GM18907 (cell line): Measurements from ENCODE around the gene GAL3ST2.
"Not testable (repeated sequence)": the region's sequence is repeated elsewhere in the genome, so short reads cannot be mapped to it uniquely, and the experiment has no call there.

Experiments
- ATAC-seq: cut with Tn5 transposase; IDR thresholded peaks from one replicate; pipeline ENCODE4 v1.9.1; 2021; ENCODE audit warnings: mild to moderate bottlenecking, moderate library complexity; ENCODE audit not compliant: unreplicated experiment

Gene GAL3ST2

GRCh38 chr2:241806217-241806616 lies 29.6 kb downstream of the GAL3ST2 start:
- not testable (repeated sequence) for ATAC-seq

- no peak for ATAC-seq
Observed at GRCh38 chr2:241808051-241808720, 31.6 kb downstream of the GAL3ST2 start.

- no peak for ATAC-seq
Observed at GRCh38 chr2:241808721-241809382, 32.2 kb downstream of the GAL3ST2 start, which contains the start of gene NEU4. Gene NEU4 (plus strand): TSS chr2:241809193. CDS start chr2:241814485, 5,292 bp downstream.

DNA sequence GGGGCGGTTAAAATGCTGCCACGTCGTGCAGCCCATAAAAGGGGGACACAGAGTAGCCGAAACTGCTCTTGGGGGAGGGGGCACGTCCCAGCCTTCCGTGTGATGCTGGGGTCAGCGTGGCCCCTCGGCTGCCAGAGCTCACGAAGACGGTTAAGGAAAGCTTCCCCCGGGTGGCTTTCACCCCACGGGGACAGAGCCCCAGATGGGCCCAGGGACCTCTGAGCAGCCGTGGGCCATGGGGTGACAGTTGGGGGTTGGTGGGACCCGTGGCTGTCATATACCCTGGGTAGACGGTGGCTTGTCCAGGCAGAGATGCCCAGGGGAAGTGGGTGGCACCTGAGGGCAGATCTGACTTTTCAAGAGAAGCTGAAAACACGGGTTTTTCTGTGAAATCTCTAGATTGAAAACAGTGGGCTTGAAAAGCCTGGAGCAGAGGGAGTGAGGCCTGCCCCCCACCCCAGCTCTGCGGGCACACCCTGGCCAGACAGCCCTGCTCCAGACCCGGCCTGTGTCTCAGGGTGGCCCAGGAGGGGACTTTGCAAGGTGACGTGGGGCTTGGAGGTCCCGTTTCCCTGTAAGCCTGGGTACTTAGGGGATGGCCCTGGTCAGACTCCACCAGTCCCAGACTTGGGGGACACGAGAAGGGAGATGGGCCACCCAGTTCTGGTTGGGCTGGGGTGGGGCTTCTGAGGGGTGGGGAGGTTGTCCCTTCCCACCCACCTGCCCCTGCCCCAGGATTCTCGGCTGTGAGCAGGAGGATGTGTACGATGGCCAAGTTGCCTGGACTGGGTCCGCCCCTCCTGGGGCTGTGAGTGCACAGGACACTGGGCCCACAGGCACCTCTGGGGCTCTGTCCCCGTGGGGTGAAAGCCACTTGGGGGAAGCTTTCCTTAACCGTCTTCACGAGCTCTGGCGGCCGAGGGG lies 33.0 kb downstream of the GAL3ST2 start:
- no peak for ATAC-seq

DNA sequence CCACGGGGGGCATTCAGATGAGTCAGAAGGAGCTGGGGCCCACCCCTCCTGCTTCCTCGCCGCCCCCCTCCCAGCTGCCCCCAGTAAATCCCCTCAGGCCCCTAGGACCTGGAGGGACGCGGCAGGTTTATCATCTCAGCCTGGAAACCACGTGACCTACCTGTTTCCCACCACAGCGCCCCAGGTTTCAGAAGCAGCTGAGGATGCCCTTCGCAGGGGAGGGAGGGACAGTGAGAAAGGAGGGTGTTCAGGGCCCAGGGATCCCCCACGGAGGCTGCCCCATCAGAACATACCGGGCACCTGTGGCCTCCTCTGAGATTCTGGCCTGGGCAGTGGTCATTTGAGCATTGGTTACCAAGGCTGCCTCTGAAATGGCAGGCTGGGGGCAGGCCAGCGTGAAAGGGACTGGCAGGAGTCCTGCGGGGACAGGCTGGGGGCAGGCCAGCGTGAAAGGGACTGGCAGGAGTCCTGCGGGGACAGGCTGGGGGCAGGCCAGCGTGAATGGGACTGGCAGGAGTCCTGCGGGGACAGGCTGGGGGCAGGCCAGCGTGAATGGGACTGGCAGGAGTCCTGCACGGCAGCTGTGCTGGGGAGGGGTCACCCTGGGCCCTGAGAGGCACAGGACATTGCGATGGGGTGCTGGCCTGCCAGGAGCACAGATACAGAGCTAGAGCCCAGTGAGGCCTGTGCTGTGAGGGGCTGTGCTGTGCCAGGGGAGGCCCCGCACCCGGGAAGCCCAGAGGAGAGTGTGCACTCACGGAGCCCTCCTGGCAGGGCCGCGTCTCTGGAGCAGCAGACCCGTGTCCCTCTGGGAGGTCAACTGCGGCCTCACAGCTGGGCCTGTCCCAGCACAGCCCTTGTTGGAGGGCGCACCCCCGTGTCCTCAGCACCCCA lies 33.9 kb downstream of the GAL3ST2 start:
- ATAC-seq: no peak

DNA sequence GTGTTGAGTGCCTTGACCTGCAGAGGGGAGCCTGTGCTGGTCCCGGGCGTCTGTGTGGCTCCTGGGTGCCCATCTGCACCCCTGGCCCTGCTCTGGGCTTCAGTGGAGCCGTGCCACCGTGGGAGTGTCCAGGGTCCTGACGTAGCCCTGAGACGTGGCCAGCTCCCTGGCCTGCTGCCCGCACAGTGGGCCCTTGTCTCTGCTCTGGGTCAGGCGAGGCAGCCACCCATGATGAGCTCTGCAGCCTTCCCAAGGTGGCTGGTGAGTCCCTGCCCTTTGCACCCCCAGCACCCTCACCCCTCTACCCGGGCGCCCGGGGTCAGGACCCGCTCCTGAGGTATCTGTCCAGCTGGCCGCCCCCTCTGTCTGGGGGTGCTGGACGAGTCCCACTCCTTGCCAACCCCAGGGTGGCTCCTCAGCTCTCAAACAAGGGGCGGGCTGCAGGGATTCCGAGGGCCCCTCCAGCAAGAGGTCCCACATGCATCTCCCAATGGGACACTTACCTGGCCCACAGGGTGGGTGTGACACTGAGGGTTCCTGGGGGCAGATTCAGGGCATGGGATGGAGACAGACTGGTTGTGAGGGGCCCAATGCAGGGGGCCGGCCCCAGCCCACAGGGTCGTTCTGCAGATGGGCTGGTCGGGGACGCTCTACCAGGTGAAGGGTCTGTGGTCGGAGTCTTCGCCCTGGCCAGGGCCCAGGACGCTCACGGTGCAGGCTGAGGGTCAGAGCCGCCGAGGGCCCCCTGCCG lies 34.8 kb downstream of the GAL3ST2 start:
- no peak for ATAC-seq

DNA sequence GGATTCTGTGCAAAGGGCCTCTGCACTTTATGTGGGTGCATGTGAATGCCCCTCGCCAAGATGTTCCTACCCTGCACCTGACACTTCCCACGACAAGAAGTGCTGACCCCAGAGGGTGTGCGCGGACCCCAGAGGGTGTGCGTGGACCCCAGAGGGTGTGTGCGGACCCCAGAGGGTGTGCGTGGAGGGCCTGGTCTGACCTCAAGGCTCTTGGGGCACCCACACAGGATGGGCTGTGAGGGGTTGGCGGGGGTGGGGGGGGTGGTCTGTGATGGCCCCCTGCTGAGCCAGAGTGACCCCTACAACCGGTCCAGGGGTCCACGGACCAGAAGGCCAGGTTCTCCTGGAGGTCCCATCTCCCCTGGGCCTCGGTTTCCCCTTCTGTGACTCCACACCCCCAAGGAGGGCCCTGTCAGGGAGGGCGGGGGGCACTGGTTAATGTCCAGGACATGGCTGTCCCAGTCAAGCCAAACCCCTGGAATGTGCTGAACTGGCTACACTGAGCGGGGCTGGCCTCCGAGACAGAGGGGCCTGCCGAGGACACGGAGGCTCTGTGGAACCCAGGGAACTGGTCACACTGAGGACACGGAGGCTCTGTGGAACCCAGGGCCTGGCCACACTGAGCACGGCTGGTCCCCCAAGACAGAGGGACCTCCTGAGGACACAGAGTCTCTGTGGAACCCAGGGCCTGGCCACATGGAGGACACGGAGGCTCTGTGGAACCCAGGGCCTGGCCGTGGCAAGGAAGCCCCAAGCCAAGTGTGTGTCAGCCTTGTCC lies 35.5 kb downstream of the GAL3ST2 start:
- no peak for ATAC-seq

- no peak for ATAC-seq
Observed at GRCh38 chr2:241812730-241813643, 36.4 kb downstream of the GAL3ST2 start.

DNA sequence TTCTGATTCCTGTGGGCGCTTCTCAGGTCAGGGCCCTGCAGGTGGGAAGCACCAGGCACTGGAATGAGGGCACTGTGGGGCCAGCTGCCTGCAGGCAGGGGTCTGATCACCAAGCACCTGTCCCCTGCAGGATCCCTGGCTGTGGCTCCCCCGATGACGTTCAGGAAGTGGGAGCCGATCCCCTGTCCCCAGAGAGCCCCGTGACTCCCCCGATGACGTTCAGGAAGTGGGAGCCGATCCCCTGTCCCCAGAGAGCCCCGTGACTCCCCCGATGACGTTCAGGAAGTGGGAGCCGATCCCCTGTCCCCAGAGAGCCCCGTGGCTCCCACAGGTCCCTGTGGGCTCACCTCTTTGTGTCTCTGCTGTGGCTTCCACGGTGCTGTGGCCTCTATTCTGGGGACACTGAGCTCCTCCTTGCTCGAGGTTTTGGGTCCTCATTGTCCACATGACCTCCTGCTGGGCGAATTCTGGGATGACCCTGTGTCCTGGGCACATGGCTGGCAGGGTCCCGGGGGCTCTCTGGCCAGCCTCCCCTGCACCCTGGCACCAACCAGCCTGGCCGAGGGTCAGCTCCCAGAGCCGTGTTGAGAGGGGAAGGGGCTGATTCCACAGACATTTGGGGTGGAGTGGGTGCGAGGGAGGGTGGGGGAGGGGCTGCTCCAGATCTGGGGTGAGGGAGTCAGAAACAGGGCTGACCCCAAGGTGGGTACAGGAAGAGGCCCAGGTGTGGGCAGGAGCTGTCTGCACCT lies 37.2 kb downstream of the GAL3ST2 start:
- no peak for ATAC-seq

GRCh38 chr2:241814393-241814642 lies 37.7 kb downstream of the GAL3ST2 start:
- no peak for ATAC-seq

DNA sequence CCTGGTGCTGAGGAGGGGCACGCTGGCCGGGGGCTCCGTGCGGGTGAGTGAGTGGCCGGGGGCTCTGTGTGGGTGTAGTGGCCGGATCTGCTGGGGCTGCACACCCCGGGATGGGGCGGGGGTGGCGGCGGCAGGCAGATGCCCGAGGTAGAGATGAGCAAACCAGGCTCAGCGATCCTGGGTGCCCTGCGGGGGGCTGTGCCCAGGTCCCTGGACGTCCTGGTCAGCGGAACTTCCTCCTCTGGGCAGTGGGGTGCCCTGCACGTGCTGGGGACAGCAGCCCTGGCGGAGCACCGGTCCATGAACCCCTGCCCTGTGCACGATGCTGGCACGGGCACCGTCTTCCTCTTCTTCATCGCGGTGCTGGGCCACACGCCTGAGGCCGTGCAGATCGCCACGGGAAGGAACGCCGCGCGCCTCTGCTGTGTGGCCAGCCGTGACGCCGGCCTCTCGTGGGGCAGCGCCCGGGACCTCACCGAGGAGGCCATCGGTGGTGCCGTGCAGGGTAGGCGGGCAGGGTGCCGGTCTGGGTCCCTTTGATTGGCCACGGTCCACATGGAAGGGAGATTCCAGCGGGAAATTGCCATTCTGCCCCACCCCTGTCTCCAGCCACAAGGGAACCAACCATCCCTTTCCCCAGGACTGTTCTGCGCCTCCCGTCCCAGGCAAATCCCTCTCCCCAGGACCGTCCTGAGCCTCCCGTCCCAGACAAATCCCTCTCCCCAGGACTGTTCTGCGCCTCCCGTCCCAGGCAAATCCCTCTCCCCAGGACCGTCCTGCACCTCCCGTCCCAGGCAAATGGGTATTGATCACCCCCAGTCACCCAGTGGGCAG lies 38.2 kb downstream of the GAL3ST2 start:
- no peak for ATAC-seq

DNA sequence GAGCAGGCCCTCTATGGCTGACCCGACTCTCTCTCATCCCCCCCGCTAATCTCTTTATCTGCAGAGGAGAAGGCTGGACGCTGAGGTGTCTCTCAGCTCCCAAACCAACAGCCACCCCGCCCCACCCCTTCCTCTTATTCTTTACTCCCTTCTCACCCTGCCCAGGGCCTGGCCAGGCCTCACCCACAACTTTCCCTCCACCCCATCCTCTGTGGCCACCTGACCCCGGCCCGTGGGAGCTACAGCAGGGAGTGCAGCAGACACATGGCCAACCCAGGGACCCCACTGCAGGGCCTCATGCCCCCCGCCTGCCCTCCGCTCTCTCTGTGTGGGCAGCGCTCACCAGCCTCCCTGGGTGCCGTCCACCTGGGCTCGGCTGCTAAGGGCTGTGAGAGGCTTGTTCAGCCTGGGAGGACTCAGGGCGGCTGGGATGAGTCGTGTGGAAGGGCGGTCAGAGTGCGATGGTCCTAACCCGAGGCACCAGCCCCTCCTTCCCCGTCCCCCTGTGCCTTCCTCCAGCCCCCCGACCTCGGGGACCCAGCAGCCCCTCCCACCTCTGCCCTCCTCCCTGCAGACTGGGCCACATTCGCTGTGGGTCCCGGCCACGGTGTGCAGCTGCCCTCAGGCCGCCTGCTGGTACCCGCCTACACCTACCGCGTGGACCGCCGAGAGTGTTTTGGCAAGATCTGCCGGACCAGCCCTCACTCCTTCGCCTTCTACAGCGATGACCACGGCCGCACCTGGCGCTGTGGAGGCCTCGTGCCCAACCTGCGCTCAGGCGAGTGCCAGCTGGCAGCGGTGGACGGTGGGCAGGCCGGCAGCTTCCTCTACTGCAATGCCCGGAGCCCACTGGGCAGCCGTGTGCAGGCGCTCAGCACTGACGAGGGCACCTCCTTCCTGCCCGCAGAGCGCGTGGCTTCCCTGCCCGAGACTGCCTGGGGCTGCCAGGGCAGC lies 39.1 kb downstream of the GAL3ST2 start:
- ATAC-seq: no peak

DNA sequence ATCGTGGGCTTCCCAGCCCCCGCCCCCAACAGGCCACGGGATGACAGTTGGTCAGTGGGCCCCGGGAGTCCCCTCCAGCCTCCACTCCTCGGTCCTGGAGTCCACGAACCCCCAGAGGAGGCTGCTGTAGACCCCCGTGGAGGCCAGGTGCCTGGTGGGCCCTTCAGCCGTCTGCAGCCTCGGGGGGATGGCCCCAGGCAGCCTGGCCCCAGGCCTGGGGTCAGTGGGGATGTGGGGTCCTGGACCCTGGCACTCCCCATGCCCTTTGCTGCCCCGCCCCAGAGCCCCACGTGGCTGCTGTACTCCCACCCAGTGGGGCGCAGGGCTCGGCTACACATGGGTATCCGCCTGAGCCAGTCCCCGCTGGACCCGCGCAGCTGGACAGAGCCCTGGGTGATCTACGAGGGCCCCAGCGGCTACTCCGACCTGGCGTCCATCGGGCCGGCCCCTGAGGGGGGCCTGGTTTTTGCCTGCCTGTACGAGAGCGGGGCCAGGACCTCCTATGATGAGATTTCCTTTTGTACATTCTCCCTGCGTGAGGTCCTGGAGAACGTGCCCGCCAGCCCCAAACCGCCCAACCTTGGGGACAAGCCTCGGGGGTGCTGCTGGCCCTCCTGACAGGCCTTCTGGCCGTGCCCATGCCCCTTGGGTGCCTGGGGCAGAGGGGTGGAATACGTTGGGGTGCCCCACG lies 40.0 kb downstream of the GAL3ST2 start:
- ATAC-seq: no peak

GRCh38 chr2:241817126-241817820 lies 40.7 kb downstream of the GAL3ST2 start:
- no peak for ATAC-seq
